ENCODE measurements around the gene GPA33.

The GPA33 gene

GRCh38 chr1:167064621-167065020, 25.6 kb downstream of the GPA33 start:
- H3K4me1 Mint-ChIP-seq, result no peaks in the 10 kb centered on the region
- H3K36me3 Mint-ChIP-seq (ENCODE audit: low read depth), result no peaks in the 10 kb centered on the region
- no peak for DNase-seq
- H3K27ac Mint-ChIP-seq, result no peak overlapping the region
- no peaks in the 10 kb centered on the region for H3K27me3 Mint-ChIP-seq
- no peak overlapping the region for H3K4me3 Mint-ChIP-seq
- no peak for ATAC-seq
- H3K9me3 Mint-ChIP-seq, result no peaks in the 10 kb centered on the region

- no peak overlapping the region for H3K4me3 Mint-ChIP-seq
- DNase-seq (no peak), ATAC-seq (no peak)
- no peaks in the 10 kb centered on the region for H3K9me3 Mint-ChIP-seq
- no peaks in the 10 kb centered on the region for H3K36me3 Mint-ChIP-seq (ENCODE audit: low read depth)
- no peak overlapping the region for H3K27ac Mint-ChIP-seq
- peaks cover 6% of the 10 kb centered on the region for H3K4me1 Mint-ChIP-seq
- no peaks in the 10 kb centered on the region for H3K27me3 Mint-ChIP-seq
These were observed 29.1 kb downstream of the GPA33 start for GRCh38 chr1:167061073-167061464.

GRCh38 chr1:167060141-167061072, 29.8 kb downstream of the GPA33 start:
- ATAC-seq (no peak), DNase-seq (no peak)
- H3K27me3 Mint-ChIP-seq, result no peaks in the 10 kb centered on the region
- no peak overlapping the region for H3K4me3 Mint-ChIP-seq
- H3K36me3 Mint-ChIP-seq (ENCODE audit: low read depth), result no peaks in the 10 kb centered on the region
- no peaks in the 10 kb centered on the region for H3K9me3 Mint-ChIP-seq
- peaks cover 6% of the 10 kb centered on the region for H3K4me1 Mint-ChIP-seq
- no peak overlapping the region for H3K27ac Mint-ChIP-seq

- peaks cover 6% of the 10 kb centered on the region for H3K4me1 Mint-ChIP-seq
- H3K9me3 Mint-ChIP-seq, result no peaks in the 10 kb centered on the region
- no peak overlapping the region for H3K27ac Mint-ChIP-seq
- H3K36me3 Mint-ChIP-seq (ENCODE audit: low read depth), result no peaks in the 10 kb centered on the region
- no peak overlapping the region for H3K4me3 Mint-ChIP-seq
- H3K27me3 Mint-ChIP-seq, result no peaks in the 10 kb centered on the region
- no peak for DNase-seq
- ATAC-seq, result no peak
These were observed 30.4 kb downstream of the GPA33 start for GRCh38 chr1:167059809-167060107.

- no peaks in the 10 kb centered on the region for H3K36me3 Mint-ChIP-seq (ENCODE audit: low read depth)
- peak overlapping the region; percentile 27 for H3K27ac Mint-ChIP-seq
- peaks cover 6% of the 10 kb centered on the region for H3K4me1 Mint-ChIP-seq
- H3K27me3 Mint-ChIP-seq, result no peaks in the 10 kb centered on the region
- H3K4me3 Mint-ChIP-seq, result no peak overlapping the region
- ATAC-seq (peak; percentile 21), DNase-seq (peak; percentile 80)
- H3K9me3 Mint-ChIP-seq, result no peaks in the 10 kb centered on the region
These were observed 30.9 kb downstream of the GPA33 start for GRCh38 chr1:167059045-167059808.

GRCh38 chr1:167057241-167057688, 32.9 kb downstream of the GPA33 start:
- H3K9me3 Mint-ChIP-seq, result no peaks in the 10 kb centered on the region
- H3K27ac Mint-ChIP-seq, result no peak overlapping the region
- H3K4me3 Mint-ChIP-seq, result no peak overlapping the region
- H3K4me1 Mint-ChIP-seq, result peaks cover 6% of the 10 kb centered on the region
- ATAC-seq (peak; percentile 71), DNase-seq (peak; percentile 33)
- no peaks in the 10 kb centered on the region for H3K27me3 Mint-ChIP-seq
- no peaks in the 10 kb centered on the region for H3K36me3 Mint-ChIP-seq (ENCODE audit: low read depth)

GRCh38 chr1:167056529-167057231, 33.5 kb downstream of the GPA33 start:
- Mint-ChIP-seq H3K4me3 (no peak overlapping the region), H3K27ac (no peak overlapping the region), H3K4me1 (peaks cover 6% of the 10 kb centered on the region), H3K27me3 (no peaks in the 10 kb centered on the region), H3K9me3 (no peaks in the 10 kb centered on the region), H3K36me3 (ENCODE audit: low read depth) (no peaks in the 10 kb centered on the region)
- DNase-seq, result no peak
- peak; percentile 14 for ATAC-seq

- Mint-ChIP-seq H3K27me3 (no peaks in the 10 kb centered on the region), H3K36me3 (ENCODE audit: low read depth) (no peaks in the 10 kb centered on the region), H3K9me3 (no peaks in the 10 kb centered on the region), H3K4me3 (no peak overlapping the region), H3K4me1 (peaks cover 6% of the 10 kb centered on the region), H3K27ac (no peak overlapping the region)
- ATAC-seq (no peak), DNase-seq (no peak)
These were observed 35.1 kb downstream of the GPA33 start for GRCh38 chr1:167054946-167055630.

GRCh38 chr1:167054531-167054930, 35.6 kb downstream of the GPA33 start:
- no peak overlapping the region for H3K4me3 Mint-ChIP-seq
- H3K27ac Mint-ChIP-seq, result no peak overlapping the region

GRCh38 chr1:167052389-167052788, 37.8 kb downstream of the GPA33 start:
- ATAC-seq, result no peak
- DNase-seq, result no peak

More at GRCh38 chr1:167054531-167054930, 35.6 kb downstream of the GPA33 start:
- DNase-seq, result no peak
- H3K4me1 Mint-ChIP-seq, result peaks cover 6% of the 10 kb centered on the region
- no peak for ATAC-seq
- no peaks in the 10 kb centered on the region for H3K27me3 Mint-ChIP-seq
- no peaks in the 10 kb centered on the region for H3K36me3 Mint-ChIP-seq (ENCODE audit: low read depth)
- H3K9me3 Mint-ChIP-seq, result no peaks in the 10 kb centered on the region

GRCh38 chr1:167051907-167052306, 38.3 kb downstream of the GPA33 start:
- Mint-ChIP-seq H3K36me3 (ENCODE audit: low read depth) (no peaks in the 10 kb centered on the region), H3K27me3 (no peaks in the 10 kb centered on the region), H3K27ac (no peak overlapping the region), H3K4me3 (no peak overlapping the region), H3K9me3 (no peaks in the 10 kb centered on the region), H3K4me1 (no peaks in the 10 kb centered on the region)
- DNase-seq (no peak), ATAC-seq (no peak)

More at GRCh38 chr1:167052389-167052788, 37.8 kb downstream of the GPA33 start:
- no peak overlapping the region for H3K27ac Mint-ChIP-seq
- H3K4me1 Mint-ChIP-seq, result no peaks in the 10 kb centered on the region
- no peaks in the 10 kb centered on the region for H3K27me3 Mint-ChIP-seq
- H3K4me3 Mint-ChIP-seq, result no peak overlapping the region
- no peaks in the 10 kb centered on the region for H3K9me3 Mint-ChIP-seq
- no peaks in the 10 kb centered on the region for H3K36me3 Mint-ChIP-seq (ENCODE audit: low read depth)

- Mint-ChIP-seq H3K27ac (peak overlapping the region; percentile 75), H3K9me3 (no peaks in the 10 kb centered on the region)
- DNase-seq, result peak; percentile 75
These were observed 46.3 kb downstream of the GPA33 start for GRCh38 chr1:167043752-167044488.

GRCh38 chr1:167033646-167034045, 56.5 kb downstream of the GPA33 start:
- no peaks in the 10 kb centered on the region for H3K9me3 Mint-ChIP-seq

More at GRCh38 chr1:167043752-167044488, 46.3 kb downstream of the GPA33 start:
- H3K4me3 Mint-ChIP-seq, result peak overlapping the region; percentile 78
- peak; percentile 100 for ATAC-seq
- peaks cover 1% of the 10 kb centered on the region for H3K27me3 Mint-ChIP-seq
- H3K36me3 Mint-ChIP-seq (ENCODE audit: low read depth), result no peaks in the 10 kb centered on the region
- peaks cover 18% of the 10 kb centered on the region for H3K4me1 Mint-ChIP-seq

More at GRCh38 chr1:167033646-167034045, 56.5 kb downstream of the GPA33 start:
- Mint-ChIP-seq H3K36me3 (ENCODE audit: low read depth) (no peaks in the 10 kb centered on the region), H3K27ac (no peak overlapping the region), H3K4me1 (no peaks in the 10 kb centered on the region), H3K4me3 (no peak overlapping the region), H3K27me3 (peaks cover 6% of the 10 kb centered on the region)
- DNase-seq (no peak), ATAC-seq (no peak)
